HCT116 (cell line): ENCODE measurements around the gene HTRA3. TPM values are rescaled to one million over a fixed set of nuclear protein-coding genes. Genes with fewer than 3 reads are reported as not detected.

Experiments used
- ATAC-seq: fragments of 200-7000 bp; cut with Tn5 transposase; 2 replicates; pipeline ENCODE4 v1.9.1; 2020; ENCODE audit warnings: mild to moderate bottlenecking, moderate library complexity
- BruUV-seq: library from RNA; stranded (reverse); fragments of 400-500 nt; replicated peaks from 2 replicates; lab custom pipeline; 2021; lab: Mats Ljungman, UMichigan
- CTCF ChIA-PET: fragments of 300-600 bp; sonication (Branson Sonifier 250); formaldehyde crosslinking; loops from one replicate; lab custom pipeline; 2021; ENCODE audit warnings: antibody characterized with exemption; lab: Charles Lee
- POLR2A ChIA-PET: fragments of 300-600, 350-600 bp; sonication (Branson Sonifier 250); formaldehyde crosslinking; loops from one replicate; lab custom pipeline; 2021; ENCODE audit warnings: antibody characterized with exemption; lab: Charles Lee
- RAD21 ChIA-PET, 2 experiments: fragments of 300-600 bp; sonication (Branson Sonifier 250); formaldehyde crosslinking; loops; one replicate each; lab custom pipeline; 2023; ENCODE audit warnings: low total read pairs in 2 of 2; ENCODE audit not compliant: uncharacterized antibody in 2 of 2, unreplicated experiment in 2 of 2, low non-redundant PET in 1 of 2; lab: Charles Lee
- DNase-seq: peaks from one replicate; pipeline ENCODE4 v3.0.0-alpha.2; 2010; ENCODE audit warnings: low read depth, low spot score
- H2AFZ ChIP-seq: fragments of 200-600 bp; shearing (Covaris generic), sonication (generic); 2 replicates; pipeline ENCODE4 v1.6.1; 2017; ENCODE audit warnings: low read depth, mixed run types, mixed read lengths, antibody characterized with exemption, low read length; ENCODE audit not compliant: poor library complexity, severe bottlenecking
- H3K27ac ChIP-seq: 2 replicates; pipeline ENCODE4 v1.5.1; 2012; ENCODE audit warnings: low read depth, low read length
- H3K27me3 ChIP-seq: fragments of 200-600 bp; sonication (generic); 2 replicates; pipeline ENCODE4 v1.6.1; 2016; ENCODE audit warnings: mixed run types, low read length, mixed read lengths; ENCODE audit not compliant: insufficient read depth
- H3K36me3 ChIP-seq, 2 experiments: fragments of 200-500 bp in 1 of 2; fragments of 200-600 bp in 1 of 2; sonication (Bioruptor generic) in 1 of 2; sonication (generic) in 1 of 2; 2 replicates each; pipeline versions ENCODE4 v1.5.1 to v1.6.1; 2014 to 2016; ENCODE audit warnings: low read length in 2 of 2, inconsistent platforms in 1 of 2, mixed read lengths in 1 of 2, mixed run types in 1 of 2; ENCODE audit not compliant: insufficient read depth in 2 of 2, control insufficient read depth in 1 of 2
- H3K4me1 ChIP-seq, 2 experiments: fragments of 200-600 bp in 1 of 2; sonication (generic) in 1 of 2; 2 replicates each; pipeline versions ENCODE4 v1.5.1 to v1.6.1; 2012 to 2017; ENCODE audit warnings: low read length in 2 of 2, inconsistent platforms in 1 of 2, mild to moderate bottlenecking in 1 of 2, mixed read lengths in 1 of 2, mixed run types in 1 of 2, moderate library complexity in 1 of 2; ENCODE audit not compliant: insufficient read depth in 2 of 2, control insufficient read depth in 1 of 2
- H3K4me2 ChIP-seq: fragments of 200-600 bp; sonication (generic); 2 replicates; pipeline ENCODE4 v1.6.1; 2017; ENCODE audit warnings: mixed run types, low read length, mixed read lengths
- H3K4me3 ChIP-seq, 2 experiments: fragments of 200-600 bp in 1 of 2; sonication (generic) in 1 of 2; replicated peaks in 1 of 2; 2 replicates each; pipeline ENCODE4 v1.5.1; 2011 to 2016; ENCODE audit warnings: low read length in 2 of 2, control low read depth in 1 of 2, low read depth in 1 of 2, mild to moderate bottlenecking in 1 of 2, mixed read lengths in 1 of 2, mixed run types in 1 of 2
- H3K79me2 ChIP-seq: fragments of 200-600 bp; sonication (generic); 2 replicates; pipeline ENCODE4 v1.6.1; 2017; ENCODE audit warnings: mild to moderate bottlenecking, mixed run types, low read length, moderate library complexity, mixed read lengths; ENCODE audit not compliant: insufficient read depth
- H3K9ac ChIP-seq: fragments of 200-600 bp; sonication (generic); 2 replicates; pipeline ENCODE4 v1.6.1; 2016; ENCODE audit warnings: low read length, mixed read lengths
- H3K9me2 ChIP-seq: fragments of 200-600 bp; sonication (generic), shearing (Covaris generic); 2 replicates; pipeline ENCODE4 v1.6.1; 2017; ENCODE audit warnings: mixed run types, mild to moderate bottlenecking, moderate library complexity; ENCODE audit not compliant: insufficient read depth
- H3K9me3 ChIP-seq, 2 experiments: fragments of 200-500 bp in 1 of 2; fragments of 200-600 bp in 1 of 2; sonication (Bioruptor generic) in 1 of 2; sonication (generic) in 1 of 2; 2 replicates each; pipeline ENCODE4 v1.6.1; 2014 to 2017; ENCODE audit warnings: low read length in 2 of 2, mixed read lengths in 2 of 2, inconsistent platforms in 1 of 2, low read depth in 1 of 2, mild to moderate bottlenecking in 1 of 2, mixed run types in 1 of 2, moderate library complexity in 1 of 2; ENCODE audit not compliant: control insufficient read depth in 1 of 2, insufficient read depth in 1 of 2
- H4K20me1 ChIP-seq: fragments of 200-600 bp; sonication (generic), shearing (Covaris generic); 2 replicates; pipeline ENCODE4 v1.6.1; 2017; ENCODE audit warnings: mixed run types, mild to moderate bottlenecking, moderate library complexity; ENCODE audit not compliant: insufficient read depth
- CEBPB ChIP-seq: IDR thresholded peaks from 2 replicates; pipeline ENCODE4 v1.6.1; 2012; ENCODE audit warnings: low read depth
- EGR1 ChIP-seq: IDR thresholded peaks from 2 replicates; pipeline ENCODE4 v1.6.1; 2012; ENCODE audit warnings: low read depth
- ELF1 ChIP-seq: IDR thresholded peaks from 2 replicates; pipeline ENCODE4 v1.6.1; 2012; ENCODE audit warnings: low read depth, borderline replicate concordance
- EZH2 ChIP-seq: fragments of 200-600 bp; sonication (generic); IDR thresholded peaks from 2 replicates; pipeline ENCODE4 v1.6.1; 2017; ENCODE audit warnings: antibody characterized with exemption, mixed run types
- EZH2phosphoT487 ChIP-seq: fragments of 200-600 bp; IDR thresholded peaks from 2 replicates; pipeline ENCODE4 v1.6.1; 2018; ENCODE audit warnings: antibody characterized with exemption, borderline replicate concordance
- FOSL1 ChIP-seq: IDR thresholded peaks from 2 replicates; pipeline ENCODE4 v1.6.1; 2012; ENCODE audit warnings: low read depth
- JUND ChIP-seq: IDR thresholded peaks from 2 replicates; pipeline ENCODE4 v1.6.1; 2012
- MAX ChIP-seq: IDR thresholded peaks from 2 replicates; pipeline ENCODE4 v1.6.1; 2012
- POLR2A ChIP-seq: IDR thresholded peaks from 2 replicates; pipeline ENCODE4 v1.7.0; 2011; ENCODE audit warnings: borderline replicate concordance; ENCODE audit not compliant: insufficient read depth, insufficient read length; ENCODE audit errors: extremely low read depth
- POLR2AphosphoS5 ChIP-seq: IDR thresholded peaks from 2 replicates; pipeline ENCODE4 v1.6.1; 2011; ENCODE audit warnings: mild to moderate bottlenecking, low read depth, low read length, moderate library complexity
- REST ChIP-seq: IDR thresholded peaks from 2 replicates; pipeline ENCODE4 v1.6.1; 2012; ENCODE audit warnings: low read depth
- SIN3A ChIP-seq: IDR thresholded peaks from 2 replicates; pipeline ENCODE4 v1.6.1; 2012; ENCODE audit warnings: low read depth
- TCF7L2 ChIP-seq: IDR thresholded peaks from 2 replicates; pipeline ENCODE4 v1.7.0; 2011; ENCODE audit warnings: borderline replicate concordance, inconsistent platforms; ENCODE audit not compliant: insufficient read depth, insufficient read length; ENCODE audit errors: extremely low read depth
- YY1 ChIP-seq: IDR thresholded peaks from 2 replicates; pipeline ENCODE4 v1.6.1; 2011; ENCODE audit warnings: low read length, low read depth, moderate library complexity, mild to moderate bottlenecking; ENCODE audit not compliant: insufficient replicate concordance; ENCODE audit errors: extremely low read depth
- ZFX ChIP-seq: fragments of 450-650 bp; IDR thresholded peaks from 2 replicates; pipeline ENCODE4 v1.6.1; 2017
- ZNF274 ChIP-seq: fragments of 200-500 bp; sonication (Bioruptor generic); IDR thresholded peaks from 2 replicates; pipeline ENCODE4 v1.6.1; 2014; ENCODE audit warnings: mild to moderate bottlenecking, low read depth, low read length, inconsistent platforms
- intact Hi-C: fragments of 100-400 bp; cut with micrococcal nuclease; formaldehyde crosslinking; loops from 2 replicates; pipeline ENCODE4 v1.10.0; 2022
- total RNA-seq: library from RNA; stranded (reverse); gene quantifications from one replicate; pipeline ENCODE4 v1.2.1, GENCODE V29; 2021; ENCODE audit not compliant: unreplicated experiment

The HTRA3 gene
- total RNA-seq, 1 experiment from 2014 or later: not detected

DNA sequence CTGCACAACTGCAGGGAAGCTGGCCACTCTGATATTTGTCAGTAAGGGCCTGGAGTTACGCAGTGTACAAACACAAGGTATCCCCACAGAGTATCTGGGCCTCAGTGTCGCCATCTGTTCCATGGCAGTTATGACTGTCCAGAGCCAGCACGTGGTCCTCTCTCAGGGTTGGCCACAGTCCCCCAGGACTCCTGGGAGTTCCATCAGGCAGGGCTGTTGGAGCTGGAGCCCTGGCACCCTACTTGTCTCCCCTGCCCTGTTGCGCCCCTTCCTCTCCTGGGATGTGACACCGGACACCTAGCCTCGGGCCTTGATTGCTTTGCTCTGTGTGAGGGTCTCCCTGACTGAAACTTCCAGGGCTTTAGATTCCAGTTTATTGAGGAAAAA, 8.4 kb downstream of the HTRA3 start:
- Histone ChIP-seq H3K36me3 (no peaks in the 10 kb centered on the region), H3K9ac (no peak overlapping the region), H3K9me3 (no peaks in the 10 kb centered on the region), H3K27ac (no peak overlapping the region), H3K4me1 (peaks cover 0 to 11% of the 10 kb centered on the region in 2 experiments; a peak in 2 of 4 replicates), H3K4me2 (peak overlapping the region; percentile 19; the same call in 1 of the 2 replicates), H3K9me2 (no peaks in the 10 kb centered on the region), H4K20me1 (no peaks in the 10 kb centered on the region), H3K27me3 (no peaks in the 10 kb centered on the region), H2AFZ (no peak overlapping the region), H3K79me2 (no peaks in the 10 kb centered on the region), H3K4me3 (no peak overlapping the region)
- DNase-seq (no peak), ATAC-seq (peak; percentile 18; the same call in 1 of the 2 replicates)
- TF ChIP-seq YY1 (no peak), ZFX (no peak), MAX (no peak), SIN3A (no peak), ZNF274 (no peak), ELF1 (no peak), TCF7L2 (no peak)
- BruUV-seq: no TSS peak
- CTCF ChIA-PET: no interaction called here
- RAD21 ChIA-PET: no interaction called here
- intact Hi-C loops: no loop called here
- POLR2A ChIA-PET: no interaction called here

- RAD21 ChIA-PET: no interaction called here
- Histone ChIP-seq H3K79me2 (no peaks in the 10 kb centered on the region), H3K36me3 (no peaks in the 10 kb centered on the region), H3K9ac (no peak overlapping the region), H2AFZ (no peak overlapping the region), H3K27me3 (no peaks in the 10 kb centered on the region), H4K20me1 (no peaks in the 10 kb centered on the region), H3K9me2 (no peaks in the 10 kb centered on the region), H3K4me1 (peaks cover 0 to 11% of the 10 kb centered on the region in 2 experiments; a peak in 2 of 4 replicates), H3K9me3 (no peaks in the 10 kb centered on the region), H3K4me2 (peak overlapping the region; percentile 19; the same call in 1 of the 2 replicates), H3K4me3 (no peak overlapping the region), H3K27ac (no peak overlapping the region)
- intact Hi-C loops: no loop called here
- ATAC-seq (no peak), DNase-seq (no peak)
- no TSS peak for BruUV-seq
- no peak for TF ChIP-seq CEBPB
- TF ChIP-seq ZFX: no peak
- no peak for TF ChIP-seq EZH2phosphoT487
- no peak for TF ChIP-seq EGR1
- TF ChIP-seq TCF7L2: no peak
- TF ChIP-seq POLR2AphosphoS5: no peak
- TF ChIP-seq FOSL1: no peak
- TF ChIP-seq REST: no peak
- TF ChIP-seq ZNF274: no peak
- no peak for TF ChIP-seq SIN3A
- no peak for TF ChIP-seq EZH2
- TF ChIP-seq POLR2A: no peak
- TF ChIP-seq JUND: no peak
- POLR2A ChIA-PET: no interaction called here
- CTCF ChIA-PET: interaction anchor here (1.0 kb wide), 1 partner anchor 12 kb away, joined by 4 read pairs; no protein-coding TSS in a partner anchor
These were observed 9.1 kb downstream of the HTRA3 start for GRCh38 chr4:8278421-8279287.
